ENCODE results near the gene TSLP.

- no peak for TF ChIP-seq CTCF (conservative IDR thresholded peaks at IDR 0.05; ENCODE audit: low read length)
- no peak for TF ChIP-seq EZH2phosphoT487 (IDR thresholded peaks at IDR 0.05; ENCODE audit: borderline replicate concordance, low read depth, low read length)
Measured at GRCh38 chr5:111066261-111066938, 5.1 kb upstream of the TSLP start.

All from OCI-LY7 (cell line).